Upper lobe of right lung (tissue), 1 donor: ENCODE data around the gene MYPOP. TPM values are rescaled to one million over a fixed set of nuclear protein-coding genes. Genes with fewer than 3 reads are reported as not detected.
A peak's percentile ranks its signal among the peaks of the same experiment; 100 is the strongest.

Source experiments
- ATAC-seq: fragments of 200-7000 bp; cut with Tn5 transposase; one replicate; pipeline ENCODE4 v1.9.1; 2020; ENCODE audit warnings: mild to moderate bottlenecking, moderate library complexity
- DNase-seq: peaks from one replicate; pipeline ENCODE4 v3.0.0-alpha.2; 2020
- H3K27ac ChIP-seq: fragments of 200-600 bp; one replicate; pipeline ENCODE4 v1.8.0; 2022
- H3K27me3 ChIP-seq: fragments of 200-600 bp; one replicate; pipeline ENCODE4 v1.8.0; 2022; ENCODE audit warnings: mild to moderate bottlenecking
- H3K36me3 ChIP-seq: fragments of 200-600 bp; one replicate; pipeline ENCODE4 v1.8.0; 2022
- H3K4me1 ChIP-seq: fragments of 200-600 bp; one replicate; pipeline ENCODE4 v1.8.0; 2022
- H3K4me3 ChIP-seq: fragments of 200-600 bp; one replicate; pipeline ENCODE4 v1.8.0; 2022; ENCODE audit warnings: mild to moderate bottlenecking
- H3K9me3 ChIP-seq: fragments of 200-600 bp; one replicate; pipeline ENCODE4 v1.8.0; 2022
- CTCF ChIP-seq: fragments of 200-600 bp; IDR thresholded peaks from one replicate; pipeline ENCODE4 v1.8.0; 2022; ENCODE audit warnings: antibody characterized with exemption
- intact Hi-C: fragments of 100-400 bp; cut with DNase I; formaldehyde crosslinking; loops from one replicate; pipeline ENCODE4 v1.11.0; 2022
- long read RNA-seq: library from polyadenylated mRNA; unstranded; transcript quantifications from one replicate; pipeline ENCODE4 v2.0.0, GENCODE V29; 2021
- total RNA-seq: library from RNA; stranded (reverse); fragmentation: NEBNext Ultra II Directional; extraction: Animal tissue kit (Norgen Biotek cat#: 25700); gene quantifications from one replicate; pipeline ENCODE4 v1.2.1, GENCODE V29; 2021
- donor health status: DM: no; HTN: yes; CAD: no; lungs with severe emphysema.

The MYPOP gene
- 7.9 TPM for total RNA-seq
- long read RNA-seq, partial matches to known transcripts = 0 of 2 reads
- long read RNA-seq, other reads (novel, unspliced or antisense) = 1 of 2 reads

- Histone ChIP-seq H3K27me3 (no peaks in the 10 kb centered on the region), H3K9me3 (no peaks in the 10 kb centered on the region), H3K4me1 (peaks cover 8% of the 10 kb centered on the region), H3K36me3 (peaks cover 25% of the 10 kb centered on the region), H3K27ac (peak within 1 kb of the TSS; percentile 60), H3K4me3 (peak within 1 kb of the TSS; percentile 70)
- TF ChIP-seq CTCF = no peak
- DNase-seq = no peak
- no peak for ATAC-seq
- intact Hi-C loops = no loop called here
Measured at GRCh38 chr19:45901912-45902650, at the start of gene MYPOP. MYPOP (minus strand) TSS chr19:45902613; CDS start chr19:45901773, 840 bp downstream.

- no peaks in the 10 kb centered on the region for H3K36me3 ChIP-seq
- H3K27ac ChIP-seq = no peak overlapping the region
- no peak overlapping the region for H3K4me3 ChIP-seq
- H3K27me3 ChIP-seq = no peaks in the 10 kb centered on the region
- ATAC-seq = no peak
- no peaks in the 10 kb centered on the region for H3K9me3 ChIP-seq
- no peak for DNase-seq
- intact Hi-C loops = no loop called here
- no peaks in the 10 kb centered on the region for H3K4me1 ChIP-seq
- no peak for TF ChIP-seq CTCF
Measured at GRCh38 chr19:45947926-45948325, 45.5 kb upstream of the MYPOP start.

- intact Hi-C loops = no loop called here
- DNase-seq (no peak), ATAC-seq (no peak)
- Histone ChIP-seq H3K27ac (no peak overlapping the region), H3K27me3 (peaks cover 24% of the 10 kb centered on the region), H3K4me1 (no peaks in the 10 kb centered on the region), H3K36me3 (no peaks in the 10 kb centered on the region), H3K9me3 (no peaks in the 10 kb centered on the region), H3K4me3 (no peak overlapping the region)
- no peak for TF ChIP-seq CTCF
Measured at GRCh38 chr19:45940515-45940805, 38.0 kb upstream of the MYPOP start.

- intact Hi-C loops = no loop called here
- H3K4me3 ChIP-seq = no peak overlapping the region
- no peaks in the 10 kb centered on the region for H3K4me1 ChIP-seq
- no peaks in the 10 kb centered on the region for H3K36me3 ChIP-seq
- ATAC-seq (no peak), DNase-seq (no peak)
- H3K27me3 ChIP-seq = peaks cover 29% of the 10 kb centered on the region
- no peak for TF ChIP-seq CTCF
- H3K27ac ChIP-seq = no peak overlapping the region
- H3K9me3 ChIP-seq = no peaks in the 10 kb centered on the region
Measured at GRCh38 chr19:45939792-45940514, 37.5 kb upstream of the MYPOP start.

- no peaks in the 10 kb centered on the region for H3K36me3 ChIP-seq
- no peaks in the 10 kb centered on the region for H3K4me1 ChIP-seq
- H3K27ac ChIP-seq = no peak overlapping the region
- peaks cover 39% of the 10 kb centered on the region for H3K27me3 ChIP-seq
- no peak overlapping the region for H3K4me3 ChIP-seq
- DNase-seq = no peak
- H3K9me3 ChIP-seq = no peaks in the 10 kb centered on the region
- intact Hi-C loops = no loop called here
- ATAC-seq = no peak
- TF ChIP-seq CTCF = no peak
Measured at GRCh38 chr19:45938733-45939319, 36.4 kb upstream of the MYPOP start.
